IMR-90 (cell line): ENCODE results near the gene LIN7C. TPM values are rescaled to one million over a fixed set of nuclear protein-coding genes. Genes with fewer than 3 reads are reported as not detected.
A peak's percentile ranks its signal among the peaks of the same experiment; 100 is the strongest.

Experiments used
- ATAC-seq: fragments of 200-7000 bp; cut with Tn5 transposase; 2 replicates; pipeline ENCODE4 v1.9.1; 2020; ENCODE audit warnings: low read depth, mild to moderate bottlenecking, moderate library complexity
- BruUV-seq: library from RNA; stranded (reverse); fragments of 400-500 nt; replicated peaks from 2 replicates; lab custom pipeline; 2021; lab: Mats Ljungman, UMichigan
- CTCF ChIA-PET: fragments of 300-600 bp; formaldehyde crosslinking; extraction: SDS; loops from one replicate; lab custom pipeline; 2021; ENCODE audit warnings: antibody characterized with exemption; lab: Yijun Ruan, JAX
- POLR2A ChIA-PET: fragments of 300-600 bp; sonication (Branson Sonifier 250); formaldehyde crosslinking; loops from one replicate; lab custom pipeline; 2022; ENCODE audit warnings: antibody characterized with exemption; ENCODE audit not compliant: unreplicated experiment; lab: Charles Lee
- DNase-seq: peaks from one replicate; pipeline ENCODE4 v3.0.0; 2013
- H2AFZ ChIP-seq: replicated peaks from 2 replicates; pipeline ENCODE3; 2013; ENCODE audit warnings: low read length, mild to moderate bottlenecking; ENCODE audit not compliant: poor library complexity
- H2AK5ac ChIP-seq: 2 replicates; pipeline ENCODE4 v1.6.1; 2013; ENCODE audit warnings: low read depth, low read length, inconsistent platforms
- H2AK9ac ChIP-seq: replicated peaks from 2 replicates; pipeline ENCODE3; 2013; ENCODE audit warnings: mild to moderate bottlenecking, low read depth, low read length, moderate library complexity; ENCODE audit not compliant: poor library complexity
- H2BK120ac ChIP-seq: 2 replicates; pipeline ENCODE4 v1.6.1; 2013; ENCODE audit warnings: low read depth, low read length, inconsistent platforms
- H2BK15ac ChIP-seq: 3 replicates; pipeline ENCODE4 v1.6.1; 2013; ENCODE audit warnings: low read depth, low read length, inconsistent platforms
- H2BK20ac ChIP-seq: 2 replicates; pipeline ENCODE4 v1.6.1; 2013; ENCODE audit warnings: low read depth, mild to moderate bottlenecking, inconsistent platforms, low read length, moderate library complexity
- H2BK5ac ChIP-seq: 2 replicates; pipeline ENCODE4 v1.6.1; 2013; ENCODE audit warnings: mild to moderate bottlenecking, low read depth, low read length, inconsistent platforms; ENCODE audit not compliant: poor library complexity, severe bottlenecking
- H3K14ac ChIP-seq: replicated peaks from 2 replicates; pipeline ENCODE4 v1.6.1; 2013; ENCODE audit warnings: low read depth, low read length, inconsistent platforms
- H3K18ac ChIP-seq: 2 replicates; pipeline ENCODE4 v1.6.1; 2013; ENCODE audit warnings: low read depth, low read length, control low read depth
- H3K23ac ChIP-seq: 2 replicates; pipeline ENCODE4 v1.6.1; 2013; ENCODE audit warnings: low read depth, low read length, inconsistent platforms
- H3K27ac ChIP-seq: 2 replicates; pipeline ENCODE4 v1.5.1; 2013; ENCODE audit warnings: mild to moderate bottlenecking, control low read depth, low read length; ENCODE audit not compliant: insufficient read depth
- H3K27me3 ChIP-seq: 2 replicates; pipeline ENCODE4 v1.6.1; 2013; ENCODE audit warnings: low read length; ENCODE audit not compliant: control insufficient read depth, insufficient read depth
- H3K36me3 ChIP-seq: 2 replicates; pipeline ENCODE4 v1.6.1; 2013; ENCODE audit warnings: low read length, mixed read lengths; ENCODE audit not compliant: control insufficient read depth, insufficient read depth
- H3K4ac ChIP-seq: 2 replicates; pipeline ENCODE4 v1.6.1; 2013; ENCODE audit warnings: low read depth, low read length, inconsistent platforms
- H3K4me1 ChIP-seq: 2 replicates; pipeline ENCODE4 v1.6.1; 2013; ENCODE audit warnings: low read length, mixed read lengths; ENCODE audit not compliant: control insufficient read depth, insufficient read depth
- H3K4me2 ChIP-seq: 2 replicates; pipeline ENCODE4 v1.6.1; 2013; ENCODE audit warnings: low read depth, mild to moderate bottlenecking, control low read depth, low read length, moderate library complexity
- H3K4me3 ChIP-seq: 2 replicates; pipeline ENCODE4 v1.5.1; 2013; ENCODE audit warnings: low read depth, mild to moderate bottlenecking, control low read depth, low read length, moderate library complexity; ENCODE audit not compliant: insufficient read depth
- H3K56ac ChIP-seq: 2 replicates; pipeline ENCODE4 v1.6.1; 2013; ENCODE audit warnings: low read length, inconsistent platforms; ENCODE audit not compliant: insufficient read depth; ENCODE audit errors: extremely low read depth
- H3K79me1 ChIP-seq, 2 experiments: 2 replicates each; pipeline ENCODE4 v1.6.1; 2013; ENCODE audit warnings: low read length in 2 of 2, inconsistent platforms in 1 of 2, low read depth in 1 of 2
- H3K9ac ChIP-seq: 2 replicates; pipeline ENCODE4 v1.6.1; 2013; ENCODE audit warnings: low read depth, low read length, control low read depth
- H3K9me1 ChIP-seq: 2 replicates; pipeline ENCODE4 v1.6.1; 2013; ENCODE audit warnings: low read length, inconsistent platforms; ENCODE audit not compliant: insufficient read depth
- H3K9me3 ChIP-seq: 2 replicates; pipeline ENCODE4 v1.6.1; 2013; ENCODE audit warnings: low read length; ENCODE audit not compliant: control insufficient read depth, insufficient read depth
- H4K20me1 ChIP-seq: 2 replicates; pipeline ENCODE4 v1.6.1; 2013; ENCODE audit warnings: low read length, inconsistent platforms; ENCODE audit not compliant: insufficient read depth
- H4K5ac ChIP-seq: 2 replicates; pipeline ENCODE4 v1.6.1; 2013; ENCODE audit warnings: mild to moderate bottlenecking, low read depth, low read length, control low read depth
- H4K8ac ChIP-seq, 2 experiments: 2 replicates each; pipeline ENCODE4 v1.6.1; 2013; ENCODE audit warnings: low read depth in 2 of 2, low read length in 2 of 2, control low read depth in 1 of 2, inconsistent platforms in 1 of 2
- H4K91ac ChIP-seq: 2 replicates; pipeline ENCODE4 v1.6.1; 2013; ENCODE audit warnings: low read depth, low read length, inconsistent platforms; ENCODE audit not compliant: insufficient read depth
- BHLHE40 ChIP-seq: fragments of 150-350 bp; IDR thresholded peaks from 2 replicates; pipeline ENCODE4 v1.6.1; 2016; ENCODE audit warnings: mild to moderate bottlenecking, low read depth, low read length
- CHD1 ChIP-seq: IDR thresholded peaks from 2 replicates; pipeline ENCODE4 v1.6.1; 2012; ENCODE audit warnings: low read depth, low read length, improper control_type of control experiment
- CTCF ChIP-seq: conservative IDR thresholded peaks from 2 replicates; pipeline ENCODE4 v1.5.1; 2012; ENCODE audit warnings: mild to moderate bottlenecking, low read depth, low read length, improper control_type of control experiment
- ELK1 ChIP-seq: fragments of 150-350 bp; IDR thresholded peaks from 2 replicates; pipeline ENCODE4 v1.6.1; 2016; ENCODE audit warnings: low read depth, mild to moderate bottlenecking, low read length, moderate library complexity, borderline replicate concordance
- FOS ChIP-seq: fragments of 150-350 bp; IDR thresholded peaks from 2 replicates; pipeline ENCODE4 v1.6.1; 2016; ENCODE audit warnings: low read depth, low read length
- MAFK ChIP-seq: IDR thresholded peaks from 2 replicates; pipeline ENCODE4 v1.6.1; 2012; ENCODE audit warnings: low read depth, low read length, improper control_type of control experiment
- MAZ ChIP-seq: IDR thresholded peaks from 2 replicates; pipeline ENCODE4 v1.6.1; 2012; ENCODE audit warnings: low read depth, mild to moderate bottlenecking, low read length, improper control_type of control experiment, moderate library complexity, borderline replicate concordance
- RAD21 ChIP-seq: IDR thresholded peaks from 2 replicates; pipeline ENCODE4 v1.6.1; 2012; ENCODE audit warnings: low read length, improper control_type of control experiment
- USF2 ChIP-seq: fragments of 150-350 bp; IDR thresholded peaks from 2 replicates; pipeline ENCODE4 v1.6.1; 2017; ENCODE audit warnings: mild to moderate bottlenecking, antibody characterized with exemption, low read length, low read depth
- WGBS, 2 experiments: methylation state at CpG; one replicate each; pipeline versions ENCODE4 v1.1.5 to v1.1.7; 2013; ENCODE audit warnings: missing lambda C conversion rate in 2 of 2; ENCODE audit not compliant: insufficient read length in 1 of 2; ENCODE audit errors: extremely low coverage in 2 of 2; 5-methylcytosine and 5-hydroxymethylcytosine counted together
- dilution Hi-C: fragments of 300-500 bp; cut with HindIII; formaldehyde crosslinking; loops from one replicate; pipeline ENCODE4 v1.14.3; 2018; ENCODE audit warnings: low sequenced_read_pairs; ENCODE audit not compliant: unreplicated experiment
- in situ Hi-C: fragments of 300-500 bp; cut with MboI; formaldehyde crosslinking; loops from 3 replicates; pipeline ENCODE4 v1.14.3; 2019; ENCODE audit warnings: low sequenced_read_pairs, inconsistent platforms, mixed read lengths
- intact Hi-C: fragments of 100-400 bp; cut with micrococcal nuclease; formaldehyde crosslinking; loops from 2 replicates; pipeline ENCODE4 v1.10.0; 2022
- polyA plus RNA-seq, 3 experiments: library from polyadenylated mRNA; depleted of rRNA; stranded (reverse); fragments of >200 nt; gene quantifications; 2 replicates each; pipeline ENCODE4 v1.2.3, GENCODE V29; 2012; ENCODE audit warnings: low replicate concordance in 1 of 3
- total RNA-seq: library from RNA; depleted of rRNA; stranded (reverse); fragments of >200 nt; gene quantifications from 2 replicates; pipeline ENCODE4 v1.2.3, GENCODE V29; 2012

The LIN7C gene
- total and polyA plus RNA-seq, 2 of the 4 experiments (the other 2 are of a cell fraction) = 12.2 to 25.5 TPM

GRCh38 chr11:27471589-27472397 lies 34.8 kb downstream of the LIN7C start:
- dilution Hi-C loops = no loop called here
- WGBS, 2 experiments = 1% methylated on average over 18 of the region's 79 CpGs; no CpG with 5 or more reads in 1 of the 2 experiments
- no peaks in the 10 kb centered on the region for H4K20me1 ChIP-seq
- no TSS peak for BruUV-seq
- no peaks in the 10 kb centered on the region for H3K36me3 ChIP-seq
- no peaks in the 10 kb centered on the region for H3K9me1 ChIP-seq
- in situ Hi-C loops = no loop called here
- peak overlapping the region; percentile 50; the same call in 1 of the 2 replicates for H3K23ac ChIP-seq
- H3K27me3 ChIP-seq = no peaks in the 10 kb centered on the region
- H3K9me3 ChIP-seq = no peaks in the 10 kb centered on the region
- TF ChIP-seq FOS (no peak), CHD1 (no peak), BHLHE40 (no peak), CTCF (0 out of 2 replicates have a peak, but pooled peaks have one; percentile 3), MAZ (no peak), MAFK (no peak), USF2 (no peak), RAD21 (peak; percentile 10; the same call in 1 of the 2 replicates), ELK1 (no peak)
- 0 out of 2 replicates have a peak overlapping the region, but pooled peaks have one; percentile 4 for H2BK120ac ChIP-seq
- H4K91ac ChIP-seq = peak overlapping the region; percentile 44; the same call in 1 of the 2 replicates
- DNase-seq = no peak
- peak overlapping the region; percentile 95 for H3K4me2 ChIP-seq
- H3K79me1 ChIP-seq = peaks cover 18 to 20% of the 10 kb centered on the region in 2 experiments; a peak in 3 of 4 replicates
- H3K4me1 ChIP-seq = peaks cover 7% of the 10 kb centered on the region
- peak overlapping the region; percentile 93 for H2AFZ ChIP-seq
- H4K8ac ChIP-seq = peak overlapping the region in 1 of 2 experiments; percentile 13; a peak in 1 of 4 replicates
- peak overlapping the region; percentile 53 for H3K4me3 ChIP-seq
- no peak overlapping the region for H4K5ac ChIP-seq
- 0 out of 2 replicates have a peak overlapping the region, but pooled peaks have one; percentile 16 for H2AK5ac ChIP-seq
- H3K4ac ChIP-seq = no peak overlapping the region; the same call in 1 of the 2 replicates
- peak overlapping the region; percentile 8 for H2AK9ac ChIP-seq
- peak overlapping the region; percentile 5; the same call in 1 of the 2 replicates for H3K18ac ChIP-seq
- H2BK20ac ChIP-seq = no peak overlapping the region
- no peak overlapping the region for H2BK15ac ChIP-seq
- POLR2A ChIA-PET = no interaction called here
- 0 out of 2 replicates have a peak overlapping the region, but pooled peaks have one; percentile 6 for H3K56ac ChIP-seq
- peak overlapping the region; percentile 64 for H3K9ac ChIP-seq
- peak overlapping the region; percentile 31 for H2BK5ac ChIP-seq
- H3K14ac ChIP-seq = peak overlapping the region; percentile 35; the same call in 1 of the 2 replicates
- ATAC-seq = peak; percentile 67
- H3K27ac ChIP-seq = peak overlapping the region; percentile 15; the same call in 1 of the 2 replicates
- CTCF ChIA-PET = interaction anchor here (1.0 kb wide), 2 partner anchors 14 to 25 kb away, joined by 3 to 4 read pairs; no protein-coding TSS in a partner anchor
- intact Hi-C loops = loop anchor here (5.0 kb wide), 3 partner anchors 74 to 174 kb away; partner anchors contain the start of gene CCDC34
